ENCODE results near the gene IL36B. TPM values are rescaled to one million over a fixed set of nuclear protein-coding genes. Genes with fewer than 3 reads are reported as not detected.

IL36B gene
- total and polyA plus RNA-seq, 9 of the 15 experiments (the other 6 are each of a cell fraction or from before 2014, with no cell fraction given), result not detected

DNA sequence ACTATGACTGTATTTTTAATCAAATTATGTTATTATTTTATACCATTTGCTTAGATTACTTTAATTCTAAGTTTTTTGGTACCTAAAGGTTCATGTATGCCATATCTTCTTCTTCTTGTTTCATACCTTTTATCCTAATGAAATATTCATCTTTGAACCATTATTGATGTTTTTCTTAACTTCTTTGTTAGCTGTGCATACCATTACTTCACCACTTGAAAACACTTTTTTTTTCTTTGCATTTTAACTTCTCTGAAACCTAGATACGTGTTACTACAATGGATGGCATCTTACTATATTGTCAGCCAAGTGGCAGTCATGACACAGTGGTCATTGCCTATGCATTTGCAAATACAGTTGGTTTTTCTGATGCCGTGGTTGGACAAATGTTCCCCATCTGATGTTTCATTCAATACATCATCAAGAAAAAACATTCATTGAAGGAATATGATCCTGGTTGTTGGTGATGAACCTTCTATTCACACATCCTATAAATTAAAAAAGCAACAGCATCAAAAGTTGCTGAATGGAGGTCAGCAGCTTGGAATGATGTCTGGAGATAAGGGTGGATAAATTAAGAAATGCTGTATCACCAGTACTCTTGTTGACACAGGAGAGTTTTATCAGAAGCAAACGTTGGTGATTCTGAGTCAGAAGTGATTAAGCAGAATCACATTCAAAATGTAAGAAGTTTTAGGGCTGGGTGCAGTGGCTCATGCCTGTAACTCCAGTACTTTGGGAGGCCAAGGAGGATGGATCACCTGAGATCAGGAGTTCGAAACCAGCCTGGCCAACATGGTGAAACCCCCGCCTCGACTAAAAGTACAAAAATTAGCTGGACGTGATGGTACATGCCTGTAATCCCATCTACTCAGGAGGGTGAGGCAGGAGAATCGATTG lies 40.0 kb downstream of the IL36B start (continued):
- TF ChIP-seq TRIM28 (IDR thresholded peaks at IDR 0.05) (peak; percentile 73), POLR2AphosphoS5 (IDR thresholded peaks at IDR 0.05; ENCODE audit: control insufficient read depth, insufficient read depth, low read depth, low read length) (peak; percentile 87), CSDE1 (IDR thresholded peaks at IDR 0.05) (peak in 1 of 2 experiments; percentile 22; a peak in 1 of 4 replicates), ILF3 (IDR thresholded peaks at IDR 0.05; ENCODE audit: borderline replicate concordance) (peak; percentile 91; the same call in 1 of the 2 replicates), EP400 (IDR thresholded peaks at IDR 0.05) (peak; percentile 70), CBFA2T2 (conservative IDR thresholded peaks at IDR 0.05) (peak; percentile 96), JUN (IDR thresholded peaks at IDR 0.05; ENCODE audit: borderline replicate concordance, low read depth, low read length) (peak; percentile 95), JUN (CRISPR knock-in tag; IDR thresholded peaks at IDR 0.05; ENCODE audit: borderline replicate concordance) (no peak), MAFF (IDR thresholded peaks at IDR 0.05; ENCODE audit: low read length) (peak; percentile 97), POLR2H (tag; IDR thresholded peaks at IDR 0.05; ENCODE audit: low read depth) (peak; percentile 95), ATF7 (IDR thresholded peaks at IDR 0.05) (peak; percentile 89), THRAP3 (IDR thresholded peaks at IDR 0.05; ENCODE audit: borderline replicate concordance) (peak; percentile 88), NCOA2 (IDR thresholded peaks at IDR 0.05; ENCODE audit: partially characterized antibody in 2 of 2) (peak; percentile 82 to 86), TBP (optimal IDR thresholded peaks at IDR 0.05; ENCODE audit: low read depth, low read length) (peak; percentile 95), ZBTB17 (CRISPR knock-in tag; IDR thresholded peaks at IDR 0.05) (peak; percentile 64; the same call in 1 of the 2 replicates), DACH1 (IDR thresholded peaks at IDR 0.05; ENCODE audit: partially characterized antibody) (peak; percentile 83), KLF13 (tag; IDR thresholded peaks at IDR 0.05; ENCODE audit: borderline replicate concordance, low read depth) (0 out of 2 replicates have a peak, but pooled peaks have one; percentile 6), EP300 (IDR thresholded peaks at IDR 0.05; ENCODE audit: low read length) (peak; percentile 99), SMARCC2 (IDR thresholded peaks at IDR 0.05; ENCODE audit: low read depth) (peak; percentile 100), SREBF2 (CRISPR knock-in tag; IDR thresholded peaks at IDR 0.05) (0 out of 2 replicates have a peak, but pooled peaks have one; percentile 13), MAFK (IDR thresholded peaks at IDR 0.05; ENCODE audit: low read length) (peak; percentile 96)
- TF ChIP-seq, protein P1, sequence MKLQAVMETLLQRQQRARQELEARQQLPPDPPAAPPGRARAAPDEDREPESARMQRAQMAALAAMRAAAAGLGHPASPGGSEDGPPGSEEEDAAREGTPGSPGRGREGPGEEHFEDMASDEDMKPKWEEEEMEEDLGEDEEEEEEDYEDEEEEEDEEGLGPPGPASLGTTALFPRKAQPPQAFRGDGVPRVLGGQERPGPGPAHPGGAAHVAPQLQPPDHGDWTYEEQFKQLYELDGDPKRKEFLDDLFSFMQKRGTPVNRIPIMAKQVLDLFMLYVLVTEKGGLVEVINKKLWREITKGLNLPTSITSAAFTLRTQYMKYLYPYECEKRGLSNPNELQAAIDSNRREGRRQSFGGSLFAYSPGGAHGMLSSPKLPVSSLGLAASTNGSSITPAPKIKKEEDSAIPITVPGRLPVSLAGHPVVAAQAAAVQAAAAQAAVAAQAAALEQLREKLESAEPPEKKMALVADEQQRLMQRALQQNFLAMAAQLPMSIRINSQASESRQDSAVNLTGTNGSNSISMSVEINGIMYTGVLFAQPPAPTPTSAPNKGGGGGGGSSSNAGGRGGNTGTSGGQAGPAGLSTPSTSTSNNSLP (IDR thresholded peaks at IDR 0.05; ENCODE audit: borderline replicate concordance, low read depth, low read length), result peak; percentile 100
- TF ChIP-seq, protein P2, sequence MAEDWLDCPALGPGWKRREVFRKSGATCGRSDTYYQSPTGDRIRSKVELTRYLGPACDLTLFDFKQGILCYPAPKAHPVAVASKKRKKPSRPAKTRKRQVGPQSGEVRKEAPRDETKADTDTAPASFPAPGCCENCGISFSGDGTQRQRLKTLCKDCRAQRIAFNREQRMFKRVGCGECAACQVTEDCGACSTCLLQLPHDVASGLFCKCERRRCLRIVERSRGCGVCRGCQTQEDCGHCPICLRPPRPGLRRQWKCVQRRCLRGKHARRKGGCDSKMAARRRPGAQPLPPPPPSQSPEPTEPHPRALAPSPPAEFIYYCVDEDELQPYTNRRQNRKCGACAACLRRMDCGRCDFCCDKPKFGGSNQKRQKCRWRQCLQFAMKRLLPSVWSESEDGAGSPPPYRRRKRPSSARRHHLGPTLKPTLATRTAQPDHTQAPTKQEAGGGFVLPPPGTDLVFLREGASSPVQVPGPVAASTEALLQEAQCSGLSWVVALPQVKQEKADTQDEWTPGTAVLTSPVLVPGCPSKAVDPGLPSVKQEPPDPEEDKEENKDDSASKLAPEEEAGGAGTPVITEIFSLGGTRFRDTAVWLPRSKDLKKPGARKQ (CRISPR knock-in tag; IDR thresholded peaks at IDR 0.05), result 0 out of 2 replicates have a peak, but pooled peaks have one; percentile 40
- TF ChIP-seq, protein P3, sequence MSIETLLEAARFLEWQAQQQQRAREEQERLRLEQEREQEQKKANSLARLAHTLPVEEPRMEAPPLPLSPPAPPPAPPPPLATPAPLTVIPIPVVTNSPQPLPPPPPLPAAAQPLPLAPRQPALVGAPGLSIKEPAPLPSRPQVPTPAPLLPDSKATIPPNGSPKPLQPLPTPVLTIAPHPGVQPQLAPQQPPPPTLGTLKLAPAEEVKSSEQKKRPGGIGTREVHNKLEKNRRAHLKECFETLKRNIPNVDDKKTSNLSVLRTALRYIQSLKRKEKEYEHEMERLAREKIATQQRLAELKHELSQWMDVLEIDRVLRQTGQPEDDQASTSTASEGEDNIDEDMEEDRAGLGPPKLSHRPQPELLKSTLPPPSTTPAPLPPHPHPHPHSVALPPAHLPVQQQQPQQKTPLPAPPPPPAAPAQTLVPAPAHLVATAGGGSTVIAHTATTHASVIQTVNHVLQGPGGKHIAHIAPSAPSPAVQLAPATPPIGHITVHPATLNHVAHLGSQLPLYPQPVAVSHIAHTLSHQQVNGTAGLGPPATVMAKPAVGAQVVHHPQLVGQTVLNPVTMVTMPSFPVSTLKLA (conservative IDR thresholded peaks at IDR 0.05), result peak in 1 of 2 experiments; percentile 63; a peak in 3 of 4 replicates
